NCI-H2196 treated with DMSO at 0.1 percent for 48 hours (cell line): ENCODE results near the gene HDLBP.

ENCODE experiments used
- DNase-seq: peaks from one replicate; lab custom pipeline; 2025; ENCODE audit not compliant: unreplicated experiment; lab: John Stamatoyannopoulos, UW

The HDLBP gene

GRCh38 chr2:241234066-241234790 lies 81.2 kb downstream of the HDLBP start:
- DNase-seq, result no peak

GRCh38 chr2:241232736-241233575 lies 82.5 kb downstream of the HDLBP start:
- DNase-seq, result peak; percentile 20

GRCh38 chr2:241230435-241230834 lies 85.0 kb downstream of the HDLBP start:
- DNase-seq, result no peak

GRCh38 chr2:241229563-241230401 lies 85.7 kb downstream of the HDLBP start:
- no peak for DNase-seq

- no peak for DNase-seq
Observed at GRCh38 chr2:241228860-241229516, 86.5 kb downstream of the HDLBP start.

- no peak for DNase-seq
Observed at GRCh38 chr2:241228081-241228859, 87.2 kb downstream of the HDLBP start.

GRCh38 chr2:241227594-241227993 lies 87.9 kb downstream of the HDLBP start:
- DNase-seq, result no peak

- DNase-seq, result no peak
Observed at GRCh38 chr2:241226723-241227572, 88.5 kb downstream of the HDLBP start.

GRCh38 chr2:241225983-241226382 lies 89.5 kb downstream of the HDLBP start:
- DNase-seq, result no peak

GRCh38 chr2:241225545-241225944 lies 89.9 kb downstream of the HDLBP start:
- DNase-seq, result no peak

- no peak for DNase-seq
Observed at GRCh38 chr2:241224851-241225438, 90.5 kb downstream of the HDLBP start.

- no peak for DNase-seq
Observed at GRCh38 chr2:241224018-241224850, 91.2 kb downstream of the HDLBP start.

- DNase-seq, result no peak
Observed at GRCh38 chr2:241223211-241224017, 92.1 kb downstream of the HDLBP start.

GRCh38 chr2:241219856-241220356 lies 95.6 kb downstream of the HDLBP start:
- DNase-seq, result no peak

- no peak for DNase-seq
Observed at GRCh38 chr2:241219030-241219382, 96.5 kb downstream of the HDLBP start.

- DNase-seq, result peak; percentile 17
Observed at GRCh38 chr2:241218131-241219029, 97.1 kb downstream of the HDLBP start.
